Measurements from ENCODE around the gene MRPL40.
"Not testable (repeated sequence)": the region's sequence is repeated elsewhere in the genome, so short reads cannot be mapped to it uniquely, and the experiment has no call there.

Gene MRPL40

GRCh38 chr22:19442166-19442565 lies 9.8 kb downstream of the MRPL40 start:
- DNase-seq: no peak

GRCh38 chr22:19443544-19444211 lies 11.3 kb downstream of the MRPL40 start:
- no peak for DNase-seq

- not testable (repeated sequence) for DNase-seq
Observed at GRCh38 chr22:19445279-19445982, 13.1 kb downstream of the MRPL40 start.

- DNase-seq: no peak
Observed at GRCh38 chr22:19446603-19447329, 14.4 kb downstream of the MRPL40 start.

GRCh38 chr22:19447330-19448075 lies 15.2 kb downstream of the MRPL40 start, which contains the start of gene C22orf39:
C22orf39 (minus strand) TSS chr22:19447711; CDS start chr22:19447688, 23 bp downstream.
- DNase-seq: peak; percentile 89

DNA sequence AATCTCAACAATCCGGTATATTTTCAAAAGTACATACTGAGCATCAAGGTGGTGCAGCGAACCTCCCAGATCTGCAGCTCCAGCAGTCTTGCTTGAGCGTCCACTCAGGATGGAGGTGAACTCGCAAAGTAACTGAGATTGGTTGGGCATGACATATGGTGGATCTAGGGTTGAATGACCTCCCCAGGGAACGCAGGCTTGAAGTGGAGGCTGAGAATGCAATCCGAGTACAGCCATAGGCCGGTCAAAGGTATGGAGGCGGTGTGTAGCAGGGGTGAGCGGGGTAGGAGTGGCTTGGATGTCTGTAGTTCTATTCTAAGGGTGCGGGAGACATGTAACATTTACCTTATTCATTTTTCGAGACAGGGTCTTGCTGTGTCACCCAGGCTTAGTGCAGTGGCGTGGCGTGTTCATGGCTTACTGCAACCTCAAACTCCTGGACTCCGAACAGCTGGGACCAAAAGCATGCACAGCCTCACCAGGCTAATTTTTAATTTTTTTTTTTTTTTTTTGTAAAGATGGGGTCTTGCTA lies 15.8 kb downstream of the MRPL40 start:
- DNase-seq: peak; percentile 35

DNA sequence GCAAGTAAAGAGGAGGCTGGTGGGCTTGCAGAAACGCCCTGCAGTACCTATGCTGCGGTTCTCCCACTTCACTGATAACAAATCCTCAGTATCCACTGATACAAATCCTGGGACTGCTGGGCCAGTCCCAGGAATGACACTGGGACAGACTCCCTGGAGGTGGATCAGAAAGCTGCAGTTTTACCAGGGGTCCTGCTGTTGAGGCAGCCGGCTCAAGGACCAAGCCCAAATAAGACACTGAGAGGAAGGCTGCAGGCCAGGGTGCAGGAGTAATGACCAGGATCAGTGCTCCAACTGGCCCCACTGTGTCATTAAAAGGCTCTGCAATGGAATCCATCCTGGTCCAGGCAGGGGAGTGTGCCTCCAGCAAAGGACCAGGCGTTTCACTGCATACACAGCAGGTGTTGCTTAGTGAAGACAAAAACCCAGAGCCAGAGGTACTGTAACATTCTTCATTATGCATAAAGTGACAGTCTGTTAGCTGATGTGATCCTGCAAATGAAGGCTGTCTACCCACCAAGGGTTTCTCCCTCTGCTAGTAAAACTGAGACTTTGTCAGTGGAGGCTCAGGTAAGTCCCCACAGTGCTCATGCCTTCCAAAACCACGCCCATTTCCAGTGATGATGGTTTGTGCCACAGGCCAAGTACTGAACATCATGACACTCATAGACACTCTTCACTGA lies 16.5 kb downstream of the MRPL40 start:
- peak; percentile 76 for DNase-seq

- no peak for DNase-seq
Observed at GRCh38 chr22:19449422-19449767, 17.1 kb downstream of the MRPL40 start.

GRCh38 chr22:19450363-19451175 lies 18.2 kb downstream of the MRPL40 start:
- DNase-seq: no peak

DNA sequence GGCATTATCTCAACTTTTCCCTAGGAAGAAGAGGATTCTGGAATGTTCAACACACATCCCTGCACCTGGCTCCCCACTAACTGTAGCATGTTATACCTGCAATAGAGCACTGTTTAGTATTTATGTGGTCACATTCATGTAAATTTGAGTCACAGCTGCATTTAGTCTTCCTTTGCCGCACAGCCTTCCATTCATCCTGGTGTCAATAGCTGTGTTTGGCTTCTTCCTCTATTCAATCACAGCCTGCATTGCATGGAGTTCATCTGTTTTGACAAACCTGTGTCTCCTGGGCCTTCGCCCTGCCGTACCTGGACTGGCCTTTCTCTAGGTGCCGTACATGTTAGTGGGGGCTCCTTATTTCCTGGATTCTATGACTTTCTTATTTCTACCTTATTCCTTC lies 19.2 kb downstream of the MRPL40 start:
- no peak for DNase-seq

- no peak for DNase-seq
Observed at GRCh38 chr22:19453718-19454117, 21.4 kb downstream of the MRPL40 start.

DNA sequence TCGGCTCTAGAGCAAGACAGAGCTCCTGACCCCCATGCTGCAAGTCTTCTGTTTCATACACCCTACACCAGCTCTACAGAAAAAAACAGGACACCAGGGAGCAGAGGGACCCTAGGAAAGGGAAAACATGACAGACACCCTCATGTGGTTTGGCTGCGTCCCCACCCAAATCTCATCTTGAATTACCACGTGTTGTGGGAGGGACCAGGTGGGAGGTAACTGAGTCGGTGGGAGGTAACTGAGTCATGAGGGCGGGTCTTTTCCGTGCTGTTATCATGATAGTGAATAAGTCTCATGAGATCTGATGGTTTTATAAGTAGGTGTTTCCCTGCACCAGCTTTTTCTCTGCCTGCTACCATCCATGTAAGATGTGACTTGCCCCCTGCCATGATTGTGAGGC lies 21.8 kb downstream of the MRPL40 start:
- DNase-seq: no peak

DNA sequence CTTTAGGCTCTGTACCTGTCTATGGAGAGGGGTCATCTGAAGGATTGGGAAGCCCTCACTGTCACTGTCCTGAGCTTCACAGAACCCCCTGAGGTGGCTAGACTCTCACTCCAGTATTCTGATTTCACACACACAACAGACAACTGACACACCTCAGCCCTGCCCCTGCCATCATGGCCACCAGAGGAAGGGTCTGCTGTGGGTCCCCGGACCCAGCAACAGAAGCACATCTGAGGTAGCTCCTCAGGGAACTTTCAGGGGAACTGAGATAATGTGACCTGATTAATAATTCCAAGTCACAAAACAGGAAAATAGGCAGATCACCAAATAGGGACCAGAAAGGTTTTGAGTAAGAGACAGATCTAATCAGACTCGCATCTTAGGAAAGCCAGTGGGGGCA lies 22.7 kb downstream of the MRPL40 start:
- DNase-seq: no peak

GRCh38 chr22:19455585-19456370 lies 23.4 kb downstream of the MRPL40 start:
- DNase-seq: no peak

DNA sequence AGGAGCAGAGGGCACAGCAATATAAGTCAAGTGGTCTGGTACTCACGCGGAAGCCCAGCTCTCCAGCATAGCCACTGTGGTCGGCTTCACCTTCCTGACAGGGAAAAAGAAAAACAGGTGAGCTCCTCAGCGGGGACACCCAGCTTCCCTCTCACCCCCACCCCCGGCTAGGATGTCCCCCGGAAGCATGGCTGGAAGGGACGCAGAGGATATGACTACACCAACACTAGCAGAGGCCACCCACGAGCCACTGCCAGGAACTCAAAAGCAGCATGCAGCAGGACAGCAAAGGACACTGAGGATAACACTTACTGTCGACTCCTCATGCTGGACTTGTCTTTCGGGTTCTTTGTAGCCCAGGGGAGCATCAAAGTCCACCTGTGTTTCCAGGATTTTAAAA lies 24.2 kb downstream of the MRPL40 start:
- DNase-seq: no peak

GRCh38 chr22:19457828-19458428 lies 25.6 kb downstream of the MRPL40 start:
- DNase-seq: no peak

- no peak for DNase-seq
Observed at GRCh38 chr22:19460036-19460435, 27.7 kb downstream of the MRPL40 start.

- no peak for DNase-seq
Observed at GRCh38 chr22:19461506-19461905, 29.2 kb downstream of the MRPL40 start.

DNA sequence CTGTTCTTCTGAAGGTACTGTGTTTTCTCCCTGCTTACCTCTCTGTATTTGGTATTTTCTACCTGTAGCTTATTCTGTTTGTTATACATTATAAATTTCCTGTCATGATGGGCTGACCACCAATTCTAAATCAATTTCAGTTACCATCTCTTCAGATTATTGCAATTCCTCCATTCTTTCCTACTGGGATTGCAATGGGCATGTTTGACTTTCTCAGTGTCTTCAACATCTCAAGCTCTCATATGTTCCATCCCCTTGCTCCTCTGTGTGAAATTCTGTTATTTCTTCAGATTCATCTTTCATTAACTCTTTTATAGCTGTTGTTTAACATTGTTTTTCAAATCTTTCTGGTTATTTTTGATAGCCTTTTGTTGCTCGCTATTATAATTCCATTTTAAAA lies 30.7 kb downstream of the MRPL40 start:
- no peak for DNase-seq

Data from activated CD4-positive, alpha-beta T cell treated with anti-CD3 and anti-CD28 coated beads for 48 hours (primary cell).